ENCODE data around the gene PARS2.

PARS2 gene

GRCh38 chr1:54798206-54798605 is 33.9 kb upstream of the PARS2 start:
- H3K4me3 ChIP-seq (ENCODE audit: low read depth in 1 of 2, low read length in 2 of 2) = no peak overlapping the region
- peaks cover 5% of the 10 kb centered on the region for H3K27me3 ChIP-seq (ENCODE audit: low read depth, low read length)

GRCh38 chr1:54796902-54797301 is 32.6 kb upstream of the PARS2 start:
- H3K9me3 ChIP-seq (ENCODE audit: control insufficient read depth in 1 of 2, low read length in 2 of 2) = peaks cover 0 to 3% of the 10 kb centered on the region in 2 donors
- peaks cover 0 to 16% of the 10 kb centered on the region in 2 donors for H3K4me1 ChIP-seq (ENCODE audit: control insufficient read depth in 1 of 2, insufficient read depth in 2 of 2, low read length in 2 of 2)
- H3K27ac ChIP-seq (ENCODE audit: low read length) = no peak overlapping the region
- no peak overlapping the region for H3K4me3 ChIP-seq (ENCODE audit: low read depth in 1 of 2, low read length in 2 of 2)
- H3K27me3 ChIP-seq (ENCODE audit: low read depth, low read length) = peaks cover 5% of the 10 kb centered on the region
- H3K36me3 ChIP-seq (ENCODE audit: control insufficient read depth in 1 of 2, insufficient read depth in 2 of 2, low read length in 2 of 2) = no peaks in the 10 kb centered on the region

More at GRCh38 chr1:54798206-54798605, 33.9 kb upstream of the PARS2 start:
- peaks cover 0 to 16% of the 10 kb centered on the region in 2 donors for H3K4me1 ChIP-seq (ENCODE audit: control insufficient read depth in 1 of 2, insufficient read depth in 2 of 2, low read length in 2 of 2)
- no peak overlapping the region for H3K27ac ChIP-seq (ENCODE audit: low read length)
- no peaks in the 10 kb centered on the region for H3K9me3 ChIP-seq (ENCODE audit: control insufficient read depth in 1 of 2, low read length in 2 of 2)
- no peaks in the 10 kb centered on the region for H3K36me3 ChIP-seq (ENCODE audit: control insufficient read depth in 1 of 2, insufficient read depth in 2 of 2, low read length in 2 of 2)

GRCh38 chr1:54795841-54796468 is 31.6 kb upstream of the PARS2 start:
- peaks cover 0 to 5% of the 10 kb centered on the region in 2 donors for H3K9me3 ChIP-seq (ENCODE audit: control insufficient read depth in 1 of 2, low read length in 2 of 2)
- peaks cover 0 to 7% of the 10 kb centered on the region in 2 donors for H3K4me1 ChIP-seq (ENCODE audit: control insufficient read depth in 1 of 2, insufficient read depth in 2 of 2, low read length in 2 of 2)
- no peak overlapping the region for H3K4me3 ChIP-seq (ENCODE audit: low read depth in 1 of 2, low read length in 2 of 2)
- no peak overlapping the region for H3K27ac ChIP-seq (ENCODE audit: low read length)
- H3K36me3 ChIP-seq (ENCODE audit: control insufficient read depth in 1 of 2, insufficient read depth in 2 of 2, low read length in 2 of 2) = no peaks in the 10 kb centered on the region
- peaks cover under 1% of the 10 kb centered on the region for H3K27me3 ChIP-seq (ENCODE audit: low read depth, low read length)

- Histone ChIP-seq H3K36me3 (ENCODE audit: control insufficient read depth in 1 of 2, insufficient read depth in 2 of 2, low read length in 2 of 2) (no peaks in the 10 kb centered on the region), H3K9me3 (ENCODE audit: control insufficient read depth in 1 of 2, low read length in 2 of 2) (peaks cover 0 to 5% of the 10 kb centered on the region in 2 donors), H3K4me1 (ENCODE audit: control insufficient read depth in 1 of 2, insufficient read depth in 2 of 2, low read length in 2 of 2) (peaks cover 0 to under 1% of the 10 kb centered on the region in 2 donors), H3K27me3 (ENCODE audit: low read depth, low read length) (no peaks in the 10 kb centered on the region), H3K27ac (ENCODE audit: low read length) (peak overlapping the region; percentile 16), H3K4me3 (ENCODE audit: low read depth in 1 of 2, low read length in 2 of 2) (no peak overlapping the region)
Observed at GRCh38 chr1:54795356-54795665, 31.0 kb upstream of the PARS2 start.

- H3K27ac ChIP-seq (ENCODE audit: low read length) = peak overlapping the region; percentile 16
- no peak overlapping the region for H3K4me3 ChIP-seq (ENCODE audit: low read depth in 1 of 2, low read length in 2 of 2)
- H3K27me3 ChIP-seq (ENCODE audit: low read depth, low read length) = no peaks in the 10 kb centered on the region
- H3K4me1 ChIP-seq (ENCODE audit: control insufficient read depth in 1 of 2, insufficient read depth in 2 of 2, low read length in 2 of 2) = no peaks in the 10 kb centered on the region
- H3K9me3 ChIP-seq (ENCODE audit: control insufficient read depth in 1 of 2, low read length in 2 of 2) = peaks cover 0 to 5% of the 10 kb centered on the region in 2 donors
- no peaks in the 10 kb centered on the region for H3K36me3 ChIP-seq (ENCODE audit: control insufficient read depth in 1 of 2, insufficient read depth in 2 of 2, low read length in 2 of 2)
Observed at GRCh38 chr1:54794451-54795355, 30.4 kb upstream of the PARS2 start.

GRCh38 chr1:54792686-54793282 is 28.5 kb upstream of the PARS2 start:
- Histone ChIP-seq H3K27ac (ENCODE audit: low read length) (no peak overlapping the region), H3K9me3 (ENCODE audit: control insufficient read depth in 1 of 2, low read length in 2 of 2) (peaks cover 0 to 5% of the 10 kb centered on the region in 2 donors), H3K4me1 (ENCODE audit: control insufficient read depth in 1 of 2, insufficient read depth in 2 of 2, low read length in 2 of 2) (no peaks in the 10 kb centered on the region), H3K4me3 (ENCODE audit: low read depth in 1 of 2, low read length in 2 of 2) (no peak overlapping the region), H3K27me3 (ENCODE audit: low read depth, low read length) (no peaks in the 10 kb centered on the region), H3K36me3 (ENCODE audit: control insufficient read depth in 1 of 2, insufficient read depth in 2 of 2, low read length in 2 of 2) (no peaks in the 10 kb centered on the region)

GRCh38 chr1:54791880-54792522 is 27.7 kb upstream of the PARS2 start:
- H3K9me3 ChIP-seq (ENCODE audit: control insufficient read depth in 1 of 2, low read length in 2 of 2) = peaks cover 0 to 5% of the 10 kb centered on the region in 2 donors
- H3K4me1 ChIP-seq (ENCODE audit: control insufficient read depth in 1 of 2, insufficient read depth in 2 of 2, low read length in 2 of 2) = no peaks in the 10 kb centered on the region
- H3K27ac ChIP-seq (ENCODE audit: low read length) = no peak overlapping the region
- no peaks in the 10 kb centered on the region for H3K36me3 ChIP-seq (ENCODE audit: control insufficient read depth in 1 of 2, insufficient read depth in 2 of 2, low read length in 2 of 2)
- no peak overlapping the region for H3K4me3 ChIP-seq (ENCODE audit: low read depth in 1 of 2, low read length in 2 of 2)
- no peaks in the 10 kb centered on the region for H3K27me3 ChIP-seq (ENCODE audit: low read depth, low read length)

GRCh38 chr1:54788459-54788858 is 24.1 kb upstream of the PARS2 start:
- no peaks in the 10 kb centered on the region for H3K36me3 ChIP-seq (ENCODE audit: control insufficient read depth in 1 of 2, insufficient read depth in 2 of 2, low read length in 2 of 2)
- no peaks in the 10 kb centered on the region for H3K27me3 ChIP-seq (ENCODE audit: low read depth, low read length)
- H3K4me3 ChIP-seq (ENCODE audit: low read depth in 1 of 2, low read length in 2 of 2) = no peak overlapping the region

GRCh38 chr1:54787604-54788003 is 23.3 kb upstream of the PARS2 start:
- Histone ChIP-seq H3K36me3 (ENCODE audit: control insufficient read depth in 1 of 2, insufficient read depth in 2 of 2, low read length in 2 of 2) (no peaks in the 10 kb centered on the region), H3K4me1 (ENCODE audit: control insufficient read depth in 1 of 2, insufficient read depth in 2 of 2, low read length in 2 of 2) (no peaks in the 10 kb centered on the region), H3K27ac (ENCODE audit: low read length) (no peak overlapping the region), H3K9me3 (ENCODE audit: control insufficient read depth in 1 of 2, low read length in 2 of 2) (peaks cover 0 to 5% of the 10 kb centered on the region in 2 donors), H3K4me3 (ENCODE audit: low read depth in 1 of 2, low read length in 2 of 2) (no peak overlapping the region), H3K27me3 (ENCODE audit: low read depth, low read length) (no peaks in the 10 kb centered on the region)

More at GRCh38 chr1:54788459-54788858, 24.1 kb upstream of the PARS2 start:
- Histone ChIP-seq H3K27ac (ENCODE audit: low read length) (no peak overlapping the region), H3K4me1 (ENCODE audit: control insufficient read depth in 1 of 2, insufficient read depth in 2 of 2, low read length in 2 of 2) (no peaks in the 10 kb centered on the region), H3K9me3 (ENCODE audit: control insufficient read depth in 1 of 2, low read length in 2 of 2) (peaks cover 0 to 5% of the 10 kb centered on the region in 2 donors)

- Histone ChIP-seq H3K27ac (ENCODE audit: low read length) (no peak overlapping the region), H3K4me1 (ENCODE audit: control insufficient read depth in 1 of 2, insufficient read depth in 2 of 2, low read length in 2 of 2) (no peaks in the 10 kb centered on the region), H3K27me3 (ENCODE audit: low read depth, low read length) (no peaks in the 10 kb centered on the region), H3K4me3 (ENCODE audit: low read depth in 1 of 2, low read length in 2 of 2) (no peak overlapping the region), H3K9me3 (ENCODE audit: control insufficient read depth in 1 of 2, low read length in 2 of 2) (peaks cover 0 to under 1% of the 10 kb centered on the region in 2 donors), H3K36me3 (ENCODE audit: control insufficient read depth in 1 of 2, insufficient read depth in 2 of 2, low read length in 2 of 2) (no peaks in the 10 kb centered on the region)
Observed at GRCh38 chr1:54786778-54787177, 22.5 kb upstream of the PARS2 start.

GRCh38 chr1:54784066-54784465 is 19.7 kb upstream of the PARS2 start:
- Histone ChIP-seq H3K4me3 (ENCODE audit: low read depth in 1 of 2, low read length in 2 of 2) (no peak overlapping the region), H3K27ac (ENCODE audit: low read length) (no peak overlapping the region), H3K27me3 (ENCODE audit: low read depth, low read length) (no peaks in the 10 kb centered on the region), H3K36me3 (ENCODE audit: control insufficient read depth in 1 of 2, insufficient read depth in 2 of 2, low read length in 2 of 2) (no peaks in the 10 kb centered on the region), H3K4me1 (ENCODE audit: control insufficient read depth in 1 of 2, insufficient read depth in 2 of 2, low read length in 2 of 2) (peaks cover 0 to 6% of the 10 kb centered on the region in 2 donors), H3K9me3 (ENCODE audit: control insufficient read depth in 1 of 2, low read length in 2 of 2) (no peaks in the 10 kb centered on the region)

All from muscle layer of duodenum (tissue), 2 donors.